HepG2 (cell line): ENCODE results near the gene SAMD4A.

ENCODE experiments used
- HNF1B ChIP-seq: sonication (generic); formaldehyde crosslinking; IDR thresholded peaks from 2 replicates; pipeline ENCODE4 v1.5.1; 2020; ENCODE audit warnings: mild to moderate bottlenecking, moderate library complexity, missing genetic modification reagents
- NR2C2 ChIP-seq: sonication (generic); formaldehyde crosslinking; IDR thresholded peaks from 2 replicates; pipeline ENCODE4 v1.4.0; 2020; ENCODE audit warnings: missing genetic modification reagents, mild to moderate bottlenecking, moderate library complexity, borderline replicate concordance

DNA sequence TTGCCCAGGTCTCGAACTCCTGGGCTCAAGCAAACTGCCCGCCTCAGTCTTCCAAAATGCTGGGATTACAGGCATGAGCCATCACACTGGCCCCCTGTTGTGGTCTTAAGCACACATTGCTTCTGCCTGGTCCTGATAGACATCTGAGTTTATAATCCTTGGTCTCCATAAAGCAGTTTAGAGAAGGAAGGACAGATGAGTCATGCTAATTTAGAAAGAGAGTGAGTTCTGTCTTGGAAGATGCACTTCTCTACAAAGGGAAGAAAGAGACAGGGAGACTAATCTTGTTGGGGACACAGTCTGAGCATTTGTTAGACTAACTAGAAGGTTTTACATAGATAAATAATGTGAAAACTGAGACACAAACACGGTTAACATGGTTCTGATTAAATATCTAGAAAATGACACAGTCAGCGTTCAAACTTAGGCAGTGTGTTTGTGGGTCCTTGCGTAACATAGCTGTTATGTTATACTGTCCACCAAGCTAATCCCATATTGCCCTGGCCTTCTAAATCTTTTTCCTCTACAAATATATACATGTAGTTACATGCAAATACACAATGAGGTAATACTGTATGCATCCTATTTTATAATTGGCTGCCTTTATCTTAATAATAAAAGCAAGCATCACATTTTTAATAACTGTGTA is 31.0 kb downstream of the SAMD4A start:
- TF ChIP-seq NR2C2 (CRISPR knock-in tag) (no peak), HNF1B (no peak)
